Measurements from ENCODE around the gene SUSD3. TPM values are rescaled to one million over a fixed set of nuclear protein-coding genes. Genes with fewer than 3 reads are reported as not detected.

Gene SUSD3
- total RNA-seq, 1 donor from 2014 or later, result 6.6 TPM

- DNase-seq (ENCODE audit: low spot score) (peak; percentile 65), ATAC-seq (peak; percentile 62)
- intact Hi-C loops (cut with DNase I), result no loop called here
Observed at GRCh38 chr9:93126825-93127368, 68.4 kb downstream of the SUSD3 start.

DNA sequence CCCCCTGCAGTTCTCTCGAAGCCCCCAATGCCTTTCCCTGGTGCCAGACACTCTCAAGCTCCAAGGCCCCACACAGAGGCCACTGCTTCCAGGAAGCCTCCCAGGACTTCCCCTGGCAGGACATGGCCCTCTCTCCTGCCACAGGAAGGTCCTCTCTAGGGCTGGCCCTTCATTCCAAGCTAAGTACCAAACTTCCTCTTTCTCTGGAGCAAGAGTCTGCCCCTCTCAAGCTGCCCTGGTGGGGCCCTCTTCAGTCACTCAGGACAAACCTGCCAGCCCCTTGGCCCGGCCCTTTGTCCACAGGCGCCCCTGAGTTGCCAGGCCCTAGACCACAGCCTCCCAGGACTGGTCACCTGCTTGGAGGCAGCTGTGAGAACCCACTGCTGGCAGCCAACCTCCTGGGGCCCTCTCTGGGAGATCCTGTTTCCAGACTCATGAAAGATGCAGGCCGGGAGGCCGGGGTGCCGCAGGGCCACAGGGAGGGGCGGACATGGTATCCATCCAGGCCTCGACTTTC, 69.0 kb downstream of the SUSD3 start:
- intact Hi-C loops (cut with DNase I), result no loop called here
- peak; percentile 6 for ATAC-seq
- peak; percentile 62 for DNase-seq (ENCODE audit: low spot score)

GRCh38 chr9:93128011-93128714, 69.7 kb downstream of the SUSD3 start:
- ATAC-seq, result no peak
- peak; percentile 46 for DNase-seq (ENCODE audit: low spot score)
- intact Hi-C loops (cut with DNase I), result no loop called here

- intact Hi-C loops (cut with DNase I), result no loop called here
- ATAC-seq, result no peak
- DNase-seq (ENCODE audit: low spot score), result no peak
Observed at GRCh38 chr9:93128715-93129224, 70.3 kb downstream of the SUSD3 start.

DNA sequence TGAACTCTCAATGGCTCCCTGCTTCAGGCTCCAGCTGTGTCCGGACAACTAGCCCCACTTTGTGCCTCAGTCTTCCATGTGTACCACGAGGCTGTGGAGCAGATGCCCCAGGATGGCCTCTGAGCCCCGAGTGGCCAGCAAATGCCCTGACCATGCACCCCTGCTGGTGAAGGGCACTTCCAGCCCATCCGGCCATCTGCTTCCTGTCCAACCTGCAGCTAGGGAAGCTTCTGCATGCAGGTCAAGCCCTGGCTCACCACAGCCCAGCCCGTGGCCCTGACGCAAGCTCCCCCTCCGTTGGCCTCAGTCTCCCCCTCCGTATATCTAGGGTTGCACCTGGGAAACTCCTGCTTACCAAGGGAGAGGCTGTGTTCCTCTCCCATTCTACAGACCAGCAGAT, 70.8 kb downstream of the SUSD3 start:
- no peak for ATAC-seq
- intact Hi-C loops (cut with DNase I), result no loop called here

GRCh38 chr9:93129691-93130500, 71.4 kb downstream of the SUSD3 start:
- DNase-seq (ENCODE audit: low spot score), result peak; percentile 59
- intact Hi-C loops (cut with DNase I), result no loop called here

More for the DNA sequence above, 70.8 kb downstream of the SUSD3 start:
- peak; percentile 70 for DNase-seq (ENCODE audit: low spot score)

GRCh38 chr9:93130861-93131481, 72.5 kb downstream of the SUSD3 start:
- ATAC-seq (no peak), DNase-seq (ENCODE audit: low spot score) (no peak)
- intact Hi-C loops (cut with DNase I), result no loop called here

More at GRCh38 chr9:93129691-93130500, 71.4 kb downstream of the SUSD3 start:
- no peak for ATAC-seq

DNA sequence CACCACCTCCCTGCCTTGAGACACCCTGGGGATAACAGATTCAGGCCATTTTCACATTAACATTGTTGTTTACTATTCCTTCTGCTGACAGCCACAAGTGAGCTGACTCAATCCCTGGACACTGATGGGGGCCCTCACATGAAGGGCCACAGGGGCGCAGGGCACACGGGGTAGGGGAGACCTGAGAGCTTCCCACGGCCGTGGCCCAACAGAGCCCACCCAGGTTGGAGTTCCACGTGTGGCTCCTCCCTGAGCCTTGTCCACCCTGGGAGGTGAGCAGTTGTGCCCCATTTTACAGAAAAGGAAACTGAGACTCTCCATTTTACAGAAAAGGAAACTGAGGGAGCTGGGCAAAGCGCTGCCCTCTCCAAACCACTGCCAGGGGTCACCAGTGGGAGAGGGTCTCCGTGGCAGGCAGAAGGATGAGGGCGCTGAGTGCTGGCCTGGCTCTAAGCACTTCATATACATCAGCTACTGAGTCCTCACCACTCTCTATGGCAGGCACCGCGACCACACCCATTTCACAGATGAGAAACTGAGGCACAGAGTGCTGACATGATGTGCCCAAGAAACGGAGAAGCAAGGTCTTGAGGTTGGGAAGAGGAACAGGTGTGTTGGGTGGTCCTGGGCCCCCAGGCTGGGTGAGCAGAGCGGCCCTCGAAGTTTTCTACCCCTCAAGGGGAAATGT, 73.2 kb downstream of the SUSD3 start:
- intact Hi-C loops (cut with DNase I), result no loop called here
- no peak for ATAC-seq

GRCh38 chr9:93132287-93132927, 73.9 kb downstream of the SUSD3 start:
- DNase-seq (ENCODE audit: low spot score) (peak; percentile 84), ATAC-seq (peak; percentile 35)
- intact Hi-C loops (cut with DNase I), result no loop called here

More for the DNA sequence above, 73.2 kb downstream of the SUSD3 start:
- DNase-seq (ENCODE audit: low spot score), result no peak

GRCh38 chr9:93132946-93133680, 74.6 kb downstream of the SUSD3 start:
- ATAC-seq (peak; percentile 12), DNase-seq (ENCODE audit: low spot score) (no peak)
- intact Hi-C loops (cut with DNase I), result no loop called here

- intact Hi-C loops (cut with DNase I), result no loop called here
- ATAC-seq (peak; percentile 77), DNase-seq (ENCODE audit: low spot score) (peak; percentile 86)
Observed at GRCh38 chr9:93133681-93134014, 75.1 kb downstream of the SUSD3 start.

DNA sequence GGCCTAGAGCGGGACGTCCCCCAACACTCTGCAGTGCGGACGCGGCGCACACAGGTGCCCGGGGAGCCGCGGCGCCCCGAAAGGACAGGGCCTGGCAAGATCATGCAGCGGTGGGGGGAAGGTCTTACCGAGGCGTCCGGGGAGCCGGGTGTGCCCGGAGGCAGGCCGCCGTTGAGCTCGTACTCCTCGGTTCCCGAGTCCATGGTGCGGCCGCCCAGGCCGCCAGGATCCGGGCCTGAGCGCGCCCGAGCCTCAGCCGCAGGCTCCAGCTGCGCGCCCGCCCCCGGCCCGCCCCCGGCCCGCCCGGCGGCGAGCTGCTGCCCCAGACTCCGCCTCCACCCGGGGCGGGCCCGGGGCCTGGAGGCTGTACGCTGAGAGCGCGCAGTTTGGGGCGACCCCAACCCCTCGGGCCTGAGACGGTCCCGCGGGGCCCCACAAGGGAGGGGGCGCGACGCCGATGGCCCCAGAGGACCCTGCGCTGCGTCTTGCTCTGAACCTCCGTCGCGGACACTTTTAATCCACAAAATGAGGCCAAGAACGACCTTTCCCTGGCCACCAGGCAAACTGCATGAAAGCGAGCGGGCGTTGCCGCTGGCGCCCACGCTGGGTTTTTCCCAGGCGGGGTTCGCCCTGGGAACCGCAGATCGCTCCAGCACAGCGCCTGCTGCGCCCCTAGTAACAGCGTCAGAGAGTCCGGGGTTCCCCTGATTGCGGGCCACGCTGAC, 75.7 kb downstream of the SUSD3 start, which contains the start of gene NINJ1:
NINJ1 (minus strand) TSS at position 237 of the 725 bp plus-strand sequence; CDS start at position 203, 34 bp downstream.
- ATAC-seq (peak; percentile 77), DNase-seq (ENCODE audit: low spot score) (peak; percentile 86)
- intact Hi-C loops (cut with DNase I), result no loop called here

Other genes with a start within 250 kb of the SUSD3 start
- gene ZNF484, start 180.7 kb upstream of the SUSD3 start, total RNA-seq, result 20.1 TPM
- gene FGD3, start 111.2 kb upstream of the SUSD3 start, total RNA-seq, result 11.1 TPM
- gene CARD19, start 37.5 kb downstream of the SUSD3 start, total RNA-seq, result 36.6 TPM
- gene NINJ1, start 75.5 kb downstream of the SUSD3 start, total RNA-seq, result 53.5 TPM
- gene WNK2, start 125.4 kb downstream of the SUSD3 start, total RNA-seq, result 6.6 TPM